NCI-H2227 treated with DMSO at 0.1 percent for 48 hours (cell line): ENCODE results near the gene TADA1.

Source experiments
- DNase-seq: peaks from one replicate; lab custom pipeline; 2025; lab: John Stamatoyannopoulos, UW

Gene TADA1, protein sequence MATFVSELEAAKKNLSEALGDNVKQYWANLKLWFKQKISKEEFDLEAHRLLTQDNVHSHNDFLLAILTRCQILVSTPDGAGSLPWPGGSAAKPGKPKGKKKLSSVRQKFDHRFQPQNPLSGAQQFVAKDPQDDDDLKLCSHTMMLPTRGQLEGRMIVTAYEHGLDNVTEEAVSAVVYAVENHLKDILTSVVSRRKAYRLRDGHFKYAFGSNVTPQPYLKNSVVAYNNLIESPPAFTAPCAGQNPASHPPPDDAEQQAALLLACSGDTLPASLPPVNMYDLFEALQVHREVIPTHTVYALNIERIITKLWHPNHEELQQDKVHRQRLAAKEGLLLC

DNA sequence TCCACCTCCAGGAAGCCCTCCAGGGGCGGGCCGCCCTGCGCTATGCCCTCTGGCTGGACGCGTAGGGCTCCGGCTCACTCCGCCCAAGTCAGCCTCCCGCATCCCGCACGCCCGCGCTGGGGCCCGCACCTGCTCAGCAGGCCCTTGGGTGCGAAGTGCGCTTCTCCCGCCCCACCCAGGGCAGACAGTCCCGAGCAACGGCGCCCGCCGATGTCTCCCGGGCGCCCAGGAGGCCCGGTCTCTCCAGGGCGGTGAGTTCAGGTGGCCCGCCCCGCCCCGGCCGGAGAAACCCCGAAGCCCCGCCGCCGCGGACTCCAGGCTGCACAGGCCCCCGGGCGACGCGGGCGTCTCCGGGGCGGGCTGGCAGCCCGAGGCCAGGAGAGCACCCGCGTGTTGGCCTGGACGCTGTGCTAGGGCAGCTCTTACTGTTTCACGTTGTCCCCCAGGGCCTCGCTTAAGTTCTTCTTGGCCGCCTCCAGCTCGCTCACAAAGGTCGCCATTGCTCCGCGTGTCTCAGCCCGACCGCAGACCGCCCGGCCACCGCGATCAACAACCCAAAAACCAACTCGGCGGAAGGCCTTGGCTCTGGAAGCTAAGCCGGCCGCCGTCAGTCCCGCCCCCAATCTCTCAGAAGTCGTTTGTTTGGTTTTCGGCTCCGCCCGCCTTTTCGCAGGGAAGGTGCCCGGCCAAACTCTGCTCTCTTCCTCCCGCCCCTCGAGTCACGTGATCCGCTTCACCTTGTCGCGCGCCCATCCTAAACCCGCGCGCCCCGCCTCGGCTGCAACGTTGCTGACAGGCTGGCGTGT is at the start of gene TADA1:
TADA1 (minus strand) TSS at position 531 of the 806 bp plus-strand sequence; CDS start at position 500, 31 bp downstream.
- DNase-seq = peak; percentile 99

DNA sequence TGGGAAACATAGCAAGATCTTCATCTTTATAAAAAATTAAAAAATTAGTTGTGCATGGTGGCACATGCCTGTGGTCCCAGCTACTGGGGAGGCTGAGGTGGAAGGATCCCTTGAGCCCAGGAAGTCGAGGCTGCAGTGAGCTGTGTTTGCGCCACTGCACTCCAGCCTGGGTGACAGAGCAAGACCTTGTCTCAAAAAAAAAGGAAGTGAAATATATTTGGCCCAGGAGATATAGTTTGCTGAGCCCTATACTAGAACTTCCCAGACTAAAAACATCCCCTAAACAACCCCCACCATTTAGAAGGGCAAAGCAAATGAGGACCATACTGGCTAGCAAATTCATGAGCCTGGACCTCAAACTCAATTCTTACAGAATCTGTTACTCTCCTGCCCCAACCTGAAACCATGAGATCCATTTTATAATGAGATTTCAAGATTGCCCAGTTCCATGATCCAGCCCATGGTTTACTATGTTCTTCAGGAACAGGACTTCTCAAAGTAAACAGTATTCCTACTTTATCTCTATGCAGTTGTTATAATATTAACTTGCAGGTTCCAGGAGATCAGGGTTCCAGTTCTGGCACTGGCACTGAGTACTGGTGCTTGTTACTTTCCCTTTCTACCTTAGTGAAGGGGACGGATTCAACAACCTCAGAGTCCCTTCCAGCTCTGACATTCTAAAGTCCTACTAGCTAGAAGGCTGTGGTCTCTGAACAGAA is 48.9 kb upstream of the TADA1 start:
- DNase-seq = no peak

DNA sequence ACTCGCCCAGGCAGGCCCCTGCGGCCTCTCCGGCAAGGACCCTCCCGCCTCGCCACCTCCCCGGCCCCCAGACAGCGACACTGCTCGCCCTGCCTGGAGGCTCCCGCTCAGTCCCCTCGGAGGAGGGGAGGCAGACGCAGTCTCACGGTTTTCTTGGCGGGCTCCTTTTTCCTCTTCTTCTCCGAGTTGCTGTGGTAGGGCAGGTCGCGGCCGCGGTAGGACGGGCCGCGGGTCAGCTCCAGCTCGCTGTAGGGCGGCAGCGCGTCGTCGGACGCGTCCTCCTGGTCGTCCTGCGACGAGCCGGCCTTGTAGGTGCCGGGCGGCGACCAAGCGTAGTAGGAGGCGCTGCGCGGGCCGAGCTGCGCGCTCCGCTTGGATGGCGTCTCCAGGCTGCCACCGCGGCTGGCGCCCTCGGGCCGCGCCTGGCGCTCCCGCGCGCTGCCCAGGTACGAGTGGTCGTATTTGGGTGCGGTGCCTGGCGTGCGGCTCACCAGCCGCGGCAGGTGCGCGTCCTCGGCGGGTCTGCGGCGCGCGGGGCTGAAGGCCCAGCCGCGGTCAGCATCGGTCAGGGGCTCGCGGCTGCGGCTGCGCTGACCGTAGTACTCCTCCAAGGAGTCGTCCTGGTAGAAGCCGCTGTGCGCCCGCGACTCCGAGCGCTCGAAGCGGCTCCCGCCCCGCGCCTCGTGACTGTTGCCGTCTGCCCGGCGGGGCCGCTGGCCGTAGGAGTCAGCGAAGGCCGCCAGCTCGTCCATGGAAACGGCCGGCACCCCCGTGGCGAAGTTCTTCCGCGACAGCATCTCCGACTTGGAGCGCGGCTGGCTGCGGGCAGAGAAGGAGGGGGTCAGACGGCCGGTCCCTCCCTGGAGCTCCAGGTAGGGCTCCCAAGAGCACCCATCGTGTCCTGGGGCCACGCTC is 44.8 kb upstream of the TADA1 start:
- peak; percentile 46 for DNase-seq

DNA sequence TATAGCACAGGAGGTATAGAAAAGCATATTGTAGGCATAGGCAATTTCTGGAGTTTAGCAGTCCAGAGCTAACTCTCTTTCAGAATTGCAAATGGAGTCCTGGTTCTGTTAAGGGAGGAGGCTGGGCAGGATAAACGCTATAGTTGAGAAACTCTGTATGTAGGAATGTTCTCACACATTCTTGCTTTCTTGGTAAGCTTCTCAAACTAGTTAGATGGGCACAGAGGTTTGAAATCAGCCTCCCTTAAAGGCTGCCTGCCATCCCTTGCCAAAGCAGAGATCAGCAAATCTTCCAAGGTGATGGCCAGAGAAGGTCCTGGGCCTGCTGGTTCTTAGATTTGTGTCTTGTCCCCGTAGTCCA is 42.9 kb upstream of the TADA1 start:
- no peak for DNase-seq

DNA sequence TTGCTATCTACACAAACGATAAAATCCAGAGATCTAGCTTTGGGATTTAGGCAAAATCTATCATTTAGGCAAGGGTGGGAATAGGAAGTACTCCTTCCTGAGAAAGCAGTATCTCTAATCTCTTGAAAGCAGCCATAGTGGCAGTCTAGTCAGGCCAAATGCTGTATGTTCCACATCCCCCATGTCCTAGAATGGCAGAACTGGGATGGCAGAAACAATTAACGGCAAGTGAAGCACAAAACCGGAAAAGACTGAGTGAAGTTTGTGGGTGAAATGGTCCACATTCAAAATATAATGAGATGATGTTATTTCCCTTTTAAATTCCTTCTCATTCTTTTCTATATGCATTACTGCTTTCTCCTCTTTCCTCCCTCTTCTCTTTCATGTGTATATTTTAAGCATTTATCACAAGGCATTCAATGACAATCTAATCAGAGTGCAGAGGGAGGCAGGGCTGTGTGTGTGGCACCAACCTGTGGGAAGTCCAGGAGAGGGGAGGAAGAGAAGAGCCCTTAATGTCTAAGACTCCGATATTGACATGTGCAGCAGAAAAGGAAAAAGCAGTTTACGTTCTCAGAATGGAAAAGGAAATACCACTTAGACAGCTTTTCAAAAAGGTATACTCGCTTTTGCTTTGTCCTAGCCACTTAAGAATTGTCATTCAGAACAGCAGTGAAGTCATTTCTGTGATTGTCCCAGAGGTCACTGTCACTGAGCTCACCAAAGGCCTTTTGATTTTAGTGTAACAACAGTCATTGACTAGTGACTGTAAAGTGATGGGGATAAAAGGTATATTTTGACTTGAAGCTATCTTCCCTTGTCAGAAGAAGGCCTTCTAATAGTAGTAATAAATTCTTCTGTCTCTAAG is 42.3 kb upstream of the TADA1 start:
- DNase-seq = no peak

DNA sequence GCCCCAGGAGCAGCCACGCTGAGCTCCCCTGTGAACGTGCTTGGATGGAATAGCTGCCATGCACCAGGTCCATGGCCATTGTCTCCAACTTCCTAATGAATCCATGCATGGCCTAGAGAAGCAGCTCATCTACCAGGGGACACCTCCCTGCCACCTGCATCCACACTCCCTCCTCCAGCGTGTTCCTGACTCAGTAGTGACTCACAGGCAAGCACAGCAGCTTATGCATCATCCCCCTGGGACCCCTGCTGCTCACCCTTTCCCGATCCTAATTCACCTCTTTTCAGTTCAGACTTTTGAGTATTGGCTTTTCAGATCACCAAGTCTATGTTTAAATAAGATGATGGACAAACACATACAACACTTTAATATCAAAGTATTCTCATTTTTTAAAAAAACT is 39.9 kb upstream of the TADA1 start:
- DNase-seq = no peak

DNA sequence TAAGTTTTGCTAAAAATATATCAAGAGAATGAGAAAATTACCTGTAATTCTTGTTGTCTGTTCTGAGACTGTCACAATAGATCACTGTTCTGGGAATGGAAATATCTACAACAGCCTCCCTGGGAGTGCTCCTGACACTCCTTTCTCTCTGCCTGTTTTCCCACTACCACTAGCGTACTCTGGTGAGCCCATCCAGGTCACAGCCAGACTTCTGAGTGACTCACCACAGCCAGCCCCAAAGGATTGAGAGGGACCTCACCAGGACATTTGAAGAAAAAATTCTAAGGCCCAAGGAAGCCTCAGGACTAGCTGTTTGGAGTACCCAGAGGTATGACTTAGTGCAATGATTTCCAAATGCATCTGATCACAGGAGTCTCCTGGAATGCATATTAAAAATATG is 39.0 kb upstream of the TADA1 start:
- no peak for DNase-seq

DNA sequence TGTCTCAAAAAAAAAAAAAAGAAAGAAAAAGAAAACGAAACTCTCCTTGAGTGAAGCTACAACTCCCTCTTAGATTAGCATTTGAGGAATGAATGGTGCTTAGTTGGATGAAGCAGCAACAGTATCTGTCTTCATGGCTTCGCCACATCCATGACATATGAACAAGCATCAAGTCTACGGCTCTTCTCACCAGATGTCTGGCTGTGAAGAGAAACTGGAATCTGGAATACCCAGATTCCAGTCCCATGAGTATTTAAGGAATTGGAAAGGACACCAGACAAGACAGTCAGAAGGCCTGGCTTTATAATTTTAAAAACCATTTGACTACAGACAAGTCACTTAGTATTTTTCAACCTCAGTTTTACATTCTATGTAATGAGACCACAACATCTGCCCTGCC is 38.0 kb upstream of the TADA1 start:
- DNase-seq = no peak

DNA sequence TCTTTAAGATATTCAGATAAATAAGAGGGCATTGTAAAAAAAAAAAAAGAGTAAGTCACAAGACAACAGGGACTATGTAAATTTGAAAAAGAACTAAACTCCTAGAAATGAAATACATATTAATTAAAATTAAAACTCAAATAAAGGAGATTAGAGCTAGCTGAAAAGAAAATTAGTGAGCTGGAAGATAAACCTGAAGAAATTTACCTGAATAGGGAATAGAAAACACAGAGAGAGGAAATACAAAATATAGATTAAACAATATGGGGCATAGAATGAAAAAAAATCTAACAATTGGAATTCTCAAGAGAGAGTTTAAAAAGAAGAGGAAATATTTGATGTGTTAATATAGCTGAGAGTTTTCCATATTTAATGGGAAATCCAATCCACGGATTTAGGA is 35.6 kb upstream of the TADA1 start:
- no peak for DNase-seq

DNA sequence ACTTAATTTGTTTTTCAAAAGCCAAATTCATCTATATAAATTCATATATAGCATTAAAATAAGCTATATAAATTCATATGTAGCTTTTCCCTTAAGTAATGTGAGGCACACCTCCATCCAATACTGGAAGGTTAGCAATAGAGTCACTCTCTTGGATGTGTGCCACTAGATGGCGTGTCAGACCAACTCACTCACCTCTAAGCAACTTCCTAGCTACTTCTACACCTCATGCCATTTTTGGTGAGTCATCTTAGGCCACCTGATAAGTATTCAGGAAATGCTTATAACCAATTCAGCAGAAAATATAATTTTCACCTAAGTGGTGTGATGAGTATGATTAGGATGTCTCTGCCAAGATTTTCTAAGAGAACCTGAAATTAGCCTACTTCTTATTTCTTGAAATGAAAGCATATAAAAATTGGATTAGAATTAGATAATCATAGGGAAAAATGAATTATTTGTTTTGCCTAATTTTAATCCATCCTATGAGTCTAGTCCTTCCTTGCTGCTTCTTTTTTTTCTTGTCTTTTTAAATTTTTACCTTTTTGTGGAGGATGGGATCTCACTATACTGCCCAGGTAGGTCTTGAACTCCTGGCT is 34.4 kb upstream of the TADA1 start:
- DNase-seq = peak; percentile 80

DNA sequence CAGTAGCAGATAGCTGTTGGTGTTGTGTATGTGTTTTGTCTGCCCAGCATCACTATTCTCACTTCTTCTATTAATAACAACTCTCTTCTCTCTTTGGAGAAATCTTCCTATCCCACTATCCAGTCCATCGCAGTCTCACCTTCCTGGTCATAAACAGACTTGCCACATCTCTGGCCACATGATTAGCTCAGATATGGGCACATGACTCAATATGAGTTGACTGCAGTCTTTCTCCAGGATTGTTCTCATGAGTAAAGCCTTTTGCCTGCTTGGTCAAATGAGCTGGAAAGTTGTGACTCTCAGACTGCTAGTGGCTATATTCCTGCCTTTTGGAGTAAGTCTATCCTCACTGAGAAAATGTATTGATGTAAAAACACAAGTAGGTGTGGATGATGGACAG is 32.9 kb upstream of the TADA1 start:
- DNase-seq = no peak

DNA sequence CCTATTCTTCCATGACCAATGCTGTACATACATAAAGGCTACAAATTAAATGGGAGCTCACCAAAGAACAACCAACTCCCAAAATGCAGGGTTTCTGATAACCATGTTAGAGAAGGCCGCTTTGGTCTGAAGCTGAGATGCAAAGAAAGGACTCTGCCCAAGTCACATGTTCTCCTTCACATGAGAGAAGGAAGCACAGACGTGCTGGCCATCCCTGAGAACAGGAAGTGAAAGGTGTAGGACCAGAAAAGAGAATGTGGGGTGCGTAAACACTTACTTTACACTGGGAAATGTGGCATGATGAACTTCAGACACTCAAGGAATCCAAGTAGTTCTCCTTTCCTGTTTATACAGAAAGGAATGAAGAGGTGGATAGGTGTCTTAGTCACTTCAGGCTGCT is 31.7 kb upstream of the TADA1 start:
- no peak for DNase-seq

DNA sequence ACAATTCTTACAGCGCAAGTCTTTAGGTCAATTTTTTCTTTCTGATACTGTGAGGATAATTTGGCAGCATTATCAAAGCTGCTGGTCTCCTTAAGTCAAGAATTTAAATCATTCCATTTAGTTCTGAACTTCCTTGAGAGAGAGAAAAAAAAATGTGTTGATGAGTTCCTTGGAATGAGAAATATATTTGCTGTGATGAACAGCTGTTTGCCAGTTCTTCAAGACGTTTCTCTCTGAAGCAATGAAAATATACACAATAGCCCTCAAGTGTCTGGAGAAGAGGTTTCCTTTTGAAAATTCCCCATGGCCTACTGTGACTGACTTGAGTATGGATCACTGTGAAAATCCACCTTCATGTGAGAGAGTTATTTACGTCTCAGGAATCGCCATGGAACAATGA is 31.0 kb upstream of the TADA1 start:
- DNase-seq = no peak

DNA sequence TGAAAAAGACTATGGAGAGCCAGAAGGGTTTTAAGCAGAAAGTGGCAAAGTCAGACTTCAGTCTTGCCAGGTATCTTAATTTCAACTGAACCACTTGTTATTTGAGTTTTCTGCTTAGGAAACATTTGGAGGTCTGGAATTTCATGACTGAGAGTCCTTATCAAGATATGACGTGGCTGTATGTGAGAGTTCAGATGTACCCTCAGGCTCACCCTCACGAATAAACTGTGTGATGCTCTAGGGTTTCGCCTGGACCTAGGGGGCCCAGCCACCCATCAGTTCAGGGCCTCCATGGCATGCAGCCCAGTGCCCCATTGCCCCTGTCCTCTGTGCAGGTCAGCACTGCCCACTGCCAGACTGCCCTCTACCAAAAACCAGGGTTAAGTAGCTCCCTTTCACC is 30.6 kb upstream of the TADA1 start:
- no peak for DNase-seq

DNA sequence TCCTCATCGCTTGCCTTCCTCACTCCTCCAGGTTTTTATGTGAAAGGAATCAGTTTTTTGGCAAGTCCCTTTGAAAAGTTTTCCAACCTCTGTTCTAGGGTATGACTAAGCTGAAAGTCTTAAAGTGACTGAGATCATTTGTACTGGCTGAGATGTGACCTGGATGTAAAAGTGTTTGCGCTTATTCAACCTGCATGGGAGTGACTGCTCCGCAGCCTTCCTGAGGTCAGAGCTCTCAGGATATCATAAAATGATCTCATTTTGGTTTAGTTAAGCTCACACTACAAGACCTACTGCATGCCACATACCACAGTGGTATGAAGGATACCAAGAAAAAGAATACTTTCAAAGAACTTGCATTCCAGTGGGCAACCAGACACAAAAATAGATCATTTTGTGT is 29.8 kb upstream of the TADA1 start:
- no peak for DNase-seq

DNA sequence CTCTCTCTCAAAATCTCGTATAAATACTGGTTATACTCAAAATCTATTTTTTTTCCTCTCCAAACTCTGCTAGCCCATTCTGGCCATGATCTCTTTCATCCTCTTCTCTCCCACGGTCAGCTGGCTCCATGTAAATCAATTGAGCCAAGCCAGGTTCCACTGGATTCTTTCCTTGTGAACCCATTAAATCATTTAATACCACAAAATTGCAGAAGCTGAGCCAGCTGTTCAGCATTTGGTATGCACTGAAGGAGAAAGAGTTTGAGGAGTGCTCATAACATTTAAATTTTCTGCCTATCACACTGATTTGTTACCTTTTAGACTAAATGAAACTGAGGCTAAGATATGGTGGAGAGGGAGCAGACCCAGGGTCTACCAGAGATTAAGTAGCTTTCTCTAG is 29.1 kb upstream of the TADA1 start:
- no peak for DNase-seq

DNA sequence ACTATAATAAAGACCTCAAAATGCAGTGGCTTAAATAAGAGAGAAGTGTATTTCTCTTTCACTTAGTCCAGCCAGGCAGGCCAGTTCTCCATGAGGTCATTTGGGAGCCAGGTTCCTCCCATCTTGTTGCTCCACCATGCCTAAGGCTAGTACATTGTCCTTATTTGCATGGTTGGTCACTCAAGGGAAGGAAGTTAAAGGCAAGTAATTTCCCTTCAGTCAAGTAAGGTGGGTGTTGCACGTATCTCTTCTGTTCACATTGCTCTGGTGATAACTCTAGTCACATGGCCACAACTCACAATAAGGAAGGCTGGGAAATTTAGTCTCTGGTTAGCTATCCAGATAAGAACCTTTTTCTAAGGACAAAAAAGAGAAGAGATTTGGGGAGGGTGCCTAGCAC is 27.2 kb upstream of the TADA1 start:
- DNase-seq = no peak

DNA sequence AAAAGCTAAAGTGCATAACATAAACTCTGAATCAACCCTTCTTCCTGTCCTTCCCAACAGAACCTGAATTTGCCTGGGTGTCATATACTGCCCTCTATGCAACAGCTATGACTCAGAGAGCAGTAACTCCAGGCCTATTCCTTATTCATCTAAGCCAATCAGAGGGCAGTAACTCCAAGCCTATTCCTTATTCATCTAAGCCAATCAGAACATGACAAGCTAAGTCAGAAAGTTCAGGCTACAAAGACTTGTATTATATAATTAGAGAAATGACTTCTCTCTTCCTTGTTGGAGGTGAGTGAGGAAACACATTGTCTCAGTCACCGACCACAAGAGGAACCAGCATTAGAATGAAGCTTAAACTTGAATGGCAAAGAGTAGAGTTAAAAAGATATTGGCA is 26.2 kb upstream of the TADA1 start:
- DNase-seq = no peak

DNA sequence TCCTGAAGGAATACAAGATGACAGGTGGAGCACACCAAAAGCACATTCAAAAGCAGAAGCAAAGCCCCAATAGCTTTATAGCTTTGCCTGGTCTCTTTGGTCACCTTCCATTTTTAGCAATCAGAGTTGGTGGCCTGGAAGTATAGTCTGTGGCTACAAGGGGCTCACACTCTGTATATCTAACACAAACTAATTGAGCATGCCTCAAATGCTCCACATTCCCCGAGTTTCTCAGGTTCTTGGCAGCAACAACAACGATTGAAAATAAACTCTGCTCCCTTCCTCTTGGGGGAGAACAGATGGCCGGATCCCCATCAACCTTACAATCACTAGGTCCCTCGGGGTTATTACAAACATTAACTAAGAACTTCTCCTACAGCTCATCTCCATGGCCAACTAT is 24.9 kb upstream of the TADA1 start:
- DNase-seq = no peak

DNA sequence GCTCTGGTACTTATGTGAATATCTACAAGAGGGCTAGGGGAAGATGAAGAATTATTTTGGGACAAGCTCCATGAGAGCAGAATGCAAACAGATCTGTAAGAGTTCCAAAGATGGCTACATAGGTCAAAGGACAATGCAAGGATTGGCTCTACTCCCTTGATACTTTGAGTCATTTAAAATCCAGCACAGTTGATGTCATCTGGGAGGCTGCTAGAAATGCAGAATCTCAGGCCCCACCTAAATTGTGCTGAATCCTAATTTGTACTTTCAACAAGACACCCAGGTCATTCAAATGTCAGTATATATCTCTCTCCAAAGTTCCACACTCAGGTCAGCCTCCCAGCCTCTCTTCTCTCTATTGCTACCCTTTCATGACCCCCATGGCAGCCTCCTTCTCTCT is 23.7 kb upstream of the TADA1 start:
- no peak for DNase-seq

DNA sequence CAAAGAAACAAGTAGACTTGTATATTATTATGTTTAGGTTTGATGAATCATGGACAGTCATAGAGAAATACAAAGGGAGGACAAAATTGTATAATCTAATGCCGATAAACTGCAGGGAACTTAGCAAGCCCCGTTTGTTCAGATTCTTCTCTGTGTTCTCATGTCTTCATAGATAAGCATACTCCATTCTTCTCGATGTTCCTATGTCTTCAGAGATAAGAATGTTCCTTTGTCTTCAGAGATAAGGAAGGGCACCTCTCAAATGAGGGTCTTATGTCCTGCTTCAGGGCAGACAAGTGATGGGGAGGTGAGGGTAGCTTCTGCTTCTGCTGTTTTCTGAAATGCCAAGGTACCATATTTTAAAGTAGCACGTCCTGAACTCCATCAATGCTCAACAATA is 19.7 kb upstream of the TADA1 start:
- DNase-seq = no peak
